Glomerular endothelial cell (primary cell): ENCODE data around the gene NT5DC1. TPM values are rescaled to one million over a fixed set of nuclear protein-coding genes. Genes with fewer than 3 reads are reported as not detected.

Experiments used
- DNase-seq: peaks from one replicate; pipeline ENCODE4 v3.0.0-alpha.2; 2011; ENCODE audit warnings: low read depth, low spot score; ENCODE audit errors: extremely low read depth
- total RNA-seq: library from RNA; depleted of rRNA; stranded (reverse); fragments of >200 nt; gene quantifications from 2 replicates; pipeline ENCODE4 v1.2.3, GENCODE V29; 2015

NT5DC1 gene
- total RNA-seq, 1 donor from 2014 or later = 6.2 TPM

- no peak for DNase-seq
Measured at GRCh38 chr6:116298973-116299372, 198.3 kb downstream of the NT5DC1 start.

Other genes starting within 250 kb of the NT5DC1 start
- 0.06 and 0.53 TPM in 2 replicates for gene FRK, start 40.0 kb upstream of the NT5DC1 start, total RNA-seq
- not detected in 2 replicates for gene COL10A1, start 25.3 kb downstream of the NT5DC1 start, total RNA-seq
- 14.4 and 16.2 TPM in 2 replicates for gene TSPYL4, start 153.2 kb downstream of the NT5DC1 start, total RNA-seq
- 47.1 and 55.9 TPM in 2 replicates for gene TSPYL1, start 179.1 kb downstream of the NT5DC1 start, total RNA-seq